WTC11 (cell line): ENCODE measurements around the gene CACNA1E. TPM values are rescaled to one million over a fixed set of nuclear protein-coding genes. Genes with fewer than 3 reads are reported as not detected.

Source experiments
- ATAC-seq: fragments of 200-7000 bp; cut with Tn5 transposase; 2 replicates; pipeline ENCODE4 v1.10.0; 2021; ENCODE audit warnings: mild to moderate bottlenecking, moderate library complexity
- CTCF ChIA-PET: fragments of 300-600 bp; sonication (Branson Sonifier 250); formaldehyde crosslinking; loops from one replicate; lab custom pipeline; 2021; ENCODE audit warnings: antibody characterized with exemption; lab: Charles Lee
- POLR2A ChIA-PET: fragments of 350-600 bp; sonication (Branson Sonifier 250); formaldehyde crosslinking; loops from one replicate; lab custom pipeline; 2021; ENCODE audit warnings: antibody characterized with exemption; lab: Charles Lee
- DNase-seq: peaks from one replicate; pipeline ENCODE4 v3.0.0; 2021; ENCODE audit warnings: low spot score
- H3K27ac Mint-ChIP-seq: 2 replicates; pipeline ENCODE4 v1.8.0; 2021; ENCODE audit warnings: mixed read lengths
- H3K27me3 Mint-ChIP-seq: 2 replicates; pipeline ENCODE4 v1.8.0; 2021; ENCODE audit warnings: low read depth, mild to moderate bottlenecking, moderate library complexity, mixed read lengths
- H3K36me3 Mint-ChIP-seq: 2 replicates; pipeline ENCODE4 v1.8.0; 2021; ENCODE audit warnings: mixed read lengths
- H3K4me1 Mint-ChIP-seq: 2 replicates; pipeline ENCODE4 v1.8.0; 2022; ENCODE audit warnings: mixed read lengths
- H3K4me3 Mint-ChIP-seq: 2 replicates; pipeline ENCODE4 v1.8.0; 2021; ENCODE audit warnings: mild to moderate bottlenecking, moderate library complexity, mixed read lengths
- H3K9me3 Mint-ChIP-seq: 2 replicates; pipeline ENCODE4 v1.8.0; 2021; ENCODE audit warnings: mixed read lengths
- ATF6 ChIP-seq: sonication (generic); formaldehyde crosslinking; IDR thresholded peaks from 2 replicates; pipeline ENCODE4 v1.8.1; 2023; ENCODE audit warnings: mild to moderate bottlenecking, missing genetic modification reagents
- CBFB ChIP-seq: sonication (generic); formaldehyde crosslinking; IDR thresholded peaks from 2 replicates; pipeline ENCODE4 v1.8.1; 2022; ENCODE audit warnings: mild to moderate bottlenecking, low read depth, missing genetic modification reagents
- FOXK1 ChIP-seq: sonication (generic); formaldehyde crosslinking; IDR thresholded peaks from 2 replicates; pipeline ENCODE4 v1.8.0; 2022; ENCODE audit warnings: mild to moderate bottlenecking, moderate library complexity, missing genetic modification reagents
- GRHL2 ChIP-seq: fragments of 250-450 bp; sonication (Bioruptor Pico); IDR thresholded peaks from 2 replicates; pipeline ENCODE4 v1.8.0; 2022; ENCODE audit warnings: mild to moderate bottlenecking, moderate library complexity; ENCODE audit not compliant: insufficient replicate concordance, severe bottlenecking
- GTF2I ChIP-seq: fragments of 250-450 bp; sonication (Bioruptor Pico); conservative IDR thresholded peaks from 2 replicates; pipeline ENCODE4 v1.4.0; 2021; ENCODE audit warnings: mild to moderate bottlenecking
- HMGA2 ChIP-seq: fragments of 250-450 bp; sonication (Bioruptor Pico); IDR thresholded peaks from 2 replicates; pipeline ENCODE4 v1.4.0; 2021; ENCODE audit warnings: mild to moderate bottlenecking, moderate library complexity
- KAT7 ChIP-seq: sonication (generic); formaldehyde crosslinking; IDR thresholded peaks from 2 replicates; pipeline ENCODE4 v1.8.1; 2023; ENCODE audit warnings: missing genetic modification reagents, mild to moderate bottlenecking, borderline replicate concordance
- MYBL2 ChIP-seq: sonication (generic); formaldehyde crosslinking; IDR thresholded peaks from 2 replicates; pipeline ENCODE4 v1.8.1; 2023; ENCODE audit warnings: mild to moderate bottlenecking, moderate library complexity, missing genetic modification reagents
- NFYB ChIP-seq: sonication (generic); formaldehyde crosslinking; conservative IDR thresholded peaks from 2 replicates; pipeline ENCODE4 v1.8.0; 2022; ENCODE audit warnings: low read depth, missing genetic modification reagents
- OVOL2 ChIP-seq: fragments of 250-450 bp; sonication (Bioruptor Pico); IDR thresholded peaks from 2 replicates; pipeline ENCODE4 v1.9.0; 2021; ENCODE audit warnings: mild to moderate bottlenecking, borderline replicate concordance
- PRDM15 ChIP-seq: sonication (generic); formaldehyde crosslinking; IDR thresholded peaks from 2 replicates; pipeline ENCODE4 v1.8.0; 2022; ENCODE audit warnings: missing genetic modification reagents
- PRRX2 ChIP-seq: fragments of 250-450 bp; sonication (Bioruptor Pico); IDR thresholded peaks from 2 replicates; pipeline ENCODE4 v1.8.0; 2021; ENCODE audit warnings: mild to moderate bottlenecking
- TCF7 ChIP-seq: sonication (generic); formaldehyde crosslinking; IDR thresholded peaks from 2 replicates; pipeline ENCODE4 v1.8.0; 2022; ENCODE audit warnings: mild to moderate bottlenecking, low read depth, missing genetic modification reagents, moderate library complexity
- ZNF281 ChIP-seq: sonication (generic); formaldehyde crosslinking; IDR thresholded peaks from 2 replicates; pipeline ENCODE4 v1.8.0; 2023; ENCODE audit warnings: mild to moderate bottlenecking, missing genetic modification reagents
- ZSCAN18 ChIP-seq: fragments of 250-450 bp; sonication (Bioruptor Pico); IDR thresholded peaks from 2 replicates; pipeline ENCODE4 v2.1.2; 2022; ENCODE audit warnings: mild to moderate bottlenecking, moderate library complexity
- total RNA-seq: library from RNA; stranded (reverse); gene quantifications from 3 replicates; pipeline ENCODE4 v1.2.3, GENCODE V29; 2021

The CACNA1E gene
- total RNA-seq, 1 experiment from 2014 or later: 0.63 TPM

- CTCF ChIA-PET: interaction anchor here (1.5 kb wide), 1 partner anchor 9 kb away, joined by 5 read pairs; no protein-coding TSS in a partner anchor
- H3K27ac Mint-ChIP-seq: no peak overlapping the region
- ATAC-seq: peak; percentile 46; the same call in 1 of the 2 replicates
Measured at GRCh38 chr1:181469829-181470228, 13.5 kb upstream of the CACNA1E start.

GRCh38 chr1:181475580-181475979, 7.7 kb upstream of the CACNA1E start:
- Mint-ChIP-seq H3K4me1 (peaks cover 6% of the 10 kb centered on the region), H3K27me3 (peaks cover 10% of the 10 kb centered on the region), H3K4me3 (no peak overlapping the region), H3K9me3 (no peaks in the 10 kb centered on the region), H3K27ac (no peak overlapping the region), H3K36me3 (no peaks in the 10 kb centered on the region)
- ChIA-PET CTCF (interaction anchor here (0.6 to 1.6 kb wide), 3 partner anchors 52 to 579 kb away, joined by 3 to 6 read pairs (median 3); no protein-coding TSS in a partner anchor), POLR2A (no interaction called here)
- ATAC-seq (no peak), DNase-seq (no peak)
- no peak for TF ChIP-seq PRDM15 (CRISPR knock-in tag)
- TF ChIP-seq GTF2I (CRISPR knock-in tag): no peak
- TF ChIP-seq NFYB: no peak
- TF ChIP-seq ZSCAN18 (CRISPR knock-in tag): no peak
- no peak for TF ChIP-seq OVOL2
- no peak for TF ChIP-seq TCF7 (CRISPR knock-in tag)
- TF ChIP-seq MYBL2 (CRISPR knock-in tag): no peak
- TF ChIP-seq FOXK1: no peak
- TF ChIP-seq PRRX2: no peak
- no peak for TF ChIP-seq HMGA2
- no peak for TF ChIP-seq ZNF281 (CRISPR knock-in tag)
- TF ChIP-seq GRHL2 (CRISPR knock-in tag): no peak
- TF ChIP-seq CBFB (CRISPR knock-in tag): no peak

More at GRCh38 chr1:181469829-181470228, 13.5 kb upstream of the CACNA1E start:
- H3K27me3 Mint-ChIP-seq: no peaks in the 10 kb centered on the region
- no peak for DNase-seq
- no peaks in the 10 kb centered on the region for H3K36me3 Mint-ChIP-seq
- H3K9me3 Mint-ChIP-seq: no peaks in the 10 kb centered on the region
- TF ChIP-seq KAT7 (no peak), ATF6 (CRISPR knock-in tag) (no peak)
- POLR2A ChIA-PET: no interaction called here
- peaks cover 2% of the 10 kb centered on the region; the same call in 1 of the 2 replicates for H3K4me1 Mint-ChIP-seq
- no peak overlapping the region for H3K4me3 Mint-ChIP-seq
